PC-9 (cell line): Measurements from ENCODE around the gene SLCO4C1. TPM values are rescaled to one million over a fixed set of nuclear protein-coding genes. Genes with fewer than 3 reads are reported as not detected.

Experiments used
- BruUV-seq: library from RNA; stranded (reverse); fragments of 400-500 nt; replicated peaks from 2 replicates; lab custom pipeline; 2021; lab: Mats Ljungman, UMichigan
- CTCF ChIA-PET: fragments of 300-600 bp; sonication (Branson Sonifier 250); formaldehyde crosslinking; loops from one replicate; lab custom pipeline; 2022; ENCODE audit warnings: antibody characterized with exemption; lab: Charles Lee
- POLR2A ChIA-PET: fragments of 300-600 bp; sonication (Branson Sonifier 250); formaldehyde crosslinking; loops from one replicate; lab custom pipeline; 2022; ENCODE audit warnings: antibody characterized with exemption; ENCODE audit not compliant: unreplicated experiment; lab: Charles Lee
- DNase-seq, 2 experiments: peaks; one replicate each; pipeline versions ENCODE4 v3.0.0 to v3.0.0-alpha.2; 2015 to 2022; ENCODE audit warnings: mixed read lengths in 1 of 2
- H2AFZ ChIP-seq: fragments of 200-600 bp; sonication (generic); 2 replicates; pipeline ENCODE4 v1.8.1; 2017; ENCODE audit warnings: antibody characterized with exemption
- H3F3A ChIP-seq: fragments of 200-600 bp; sonication (generic); 2 replicates; pipeline ENCODE4 v1.8.1; 2017; ENCODE audit warnings: antibody characterized with exemption, mild to moderate bottlenecking, low read depth; ENCODE audit not compliant: insufficient read depth
- H3K27ac ChIP-seq: fragments of 200-600 bp; sonication (generic); 2 replicates; pipeline ENCODE4 v1.6.1; 2016; ENCODE audit warnings: mixed run types
- H3K27me3 ChIP-seq: fragments of 200-600 bp; sonication (generic); 2 replicates; pipeline ENCODE4 v1.6.1; 2016; ENCODE audit warnings: low read depth, mixed run types; ENCODE audit not compliant: insufficient read depth
- H3K36me3 ChIP-seq: fragments of 200-600 bp; sonication (generic); 2 replicates; pipeline ENCODE4 v1.6.1; 2016; ENCODE audit warnings: low read depth, mixed run types
- H3K4me1 ChIP-seq: fragments of 200-600 bp; sonication (generic); replicated peaks from 2 replicates; pipeline ENCODE4 v1.6.1; 2016; ENCODE audit warnings: mixed run types; ENCODE audit not compliant: insufficient read depth
- H3K4me2 ChIP-seq: fragments of 200-600 bp; sonication (generic); 2 replicates; pipeline ENCODE4 v1.6.1; 2017; ENCODE audit warnings: mixed run types
- H3K4me3 ChIP-seq: fragments of 200-600 bp; sonication (generic); 2 replicates; pipeline ENCODE4 v1.6.1; 2016; ENCODE audit warnings: mixed run types
- H3K79me2 ChIP-seq: fragments of 200-600 bp; sonication (generic); 2 replicates; pipeline ENCODE4 v1.6.1; 2017; ENCODE audit warnings: low read depth, mixed run types
- H3K9me2 ChIP-seq: fragments of 200-600 bp; sonication (generic); 2 replicates; pipeline ENCODE4 v1.8.1; 2017; ENCODE audit warnings: mild to moderate bottlenecking; ENCODE audit not compliant: insufficient read depth
- H3K9me3 ChIP-seq: fragments of 200-600 bp; sonication (generic); 2 replicates; pipeline ENCODE4 v1.8.1; 2016; ENCODE audit warnings: low read depth; ENCODE audit not compliant: insufficient read depth
- H4K20me1 ChIP-seq: fragments of 200-600 bp; sonication (generic); 2 replicates; pipeline ENCODE4 v1.8.1; 2017; ENCODE audit not compliant: insufficient read depth
- CTCF ChIP-seq: fragments of 200-600 bp; sonication (generic); conservative IDR thresholded peaks from 2 replicates; pipeline ENCODE4 v1.6.1; 2017; ENCODE audit warnings: mixed run types, antibody characterized with exemption, mild to moderate bottlenecking, moderate library complexity
- EZH2 ChIP-seq: fragments of 200-600 bp; sonication (generic); IDR thresholded peaks from 2 replicates; pipeline ENCODE4 v1.8.0; 2017; ENCODE audit warnings: antibody characterized with exemption, low read depth
- intact Hi-C: fragments of 100-400 bp; cut with micrococcal nuclease; formaldehyde crosslinking; loops from one replicate; pipeline ENCODE4 v1.10.0; 2022; ENCODE audit not compliant: unreplicated experiment
- total RNA-seq: library from RNA; stranded (reverse); gene quantifications from 2 replicates; pipeline ENCODE4 v1.2.3, GENCODE V29; 2021

Gene SLCO4C1
- total RNA-seq, 1 experiment from 2014 or later, result 2.5 TPM

DNA sequence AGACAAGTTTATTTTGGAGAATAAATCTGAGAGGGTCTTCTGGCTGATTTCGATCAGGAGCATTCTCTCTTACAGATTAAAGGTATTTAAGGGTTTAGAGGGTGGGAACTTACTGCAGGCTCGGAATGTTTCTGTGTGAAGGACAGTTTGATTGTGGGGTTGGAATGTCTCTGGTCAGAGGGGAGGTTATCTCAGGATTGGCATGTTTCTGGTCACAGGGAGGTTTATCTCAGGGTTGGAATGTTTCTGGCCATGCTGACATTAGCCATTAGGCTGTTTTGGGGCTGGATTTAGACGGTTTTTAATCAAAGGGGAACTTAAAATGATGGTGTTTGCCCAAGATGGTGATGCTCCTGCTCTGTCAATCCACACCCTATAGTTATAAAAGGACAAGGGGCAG is 95.2 kb downstream of the SLCO4C1 start:
- Histone ChIP-seq H3F3A (no peaks in the 10 kb centered on the region), H3K4me2 (no peak overlapping the region), H3K79me2 (no peaks in the 10 kb centered on the region), H3K9me2 (no peaks in the 10 kb centered on the region), H3K4me1 (no peaks in the 10 kb centered on the region), H3K27ac (no peak overlapping the region), H3K4me3 (no peak overlapping the region), H3K36me3 (no peaks in the 10 kb centered on the region), H3K27me3 (no peaks in the 10 kb centered on the region), H4K20me1 (no peaks in the 10 kb centered on the region), H2AFZ (no peak overlapping the region), H3K9me3 (no peaks in the 10 kb centered on the region)
- CTCF ChIA-PET, result no interaction called here
- DNase-seq, result no peak
- POLR2A ChIA-PET, result no interaction called here
- intact Hi-C loops, result no loop called here
- TF ChIP-seq CTCF, result no peak
- no peak for TF ChIP-seq EZH2
- no TSS peak for BruUV-seq

GRCh38 chr5:102196481-102196880 is 99.6 kb downstream of the SLCO4C1 start:
- no peaks in the 10 kb centered on the region for H3K9me2 ChIP-seq
- no peak overlapping the region for H3K4me3 ChIP-seq
- no peak overlapping the region for H3K27ac ChIP-seq
- POLR2A ChIA-PET, result no interaction called here
- H3K4me2 ChIP-seq, result no peak overlapping the region
- no peaks in the 10 kb centered on the region for H3K4me1 ChIP-seq
- CTCF ChIA-PET, result no interaction called here
- intact Hi-C loops, result no loop called here
- H3K79me2 ChIP-seq, result no peaks in the 10 kb centered on the region
- no peaks in the 10 kb centered on the region for H3K27me3 ChIP-seq
- no peaks in the 10 kb centered on the region for H3K9me3 ChIP-seq
- no peak overlapping the region for H2AFZ ChIP-seq
- no peak for DNase-seq
- no peaks in the 10 kb centered on the region for H3F3A ChIP-seq
- BruUV-seq, result no TSS peak
- no peaks in the 10 kb centered on the region for H4K20me1 ChIP-seq
- H3K36me3 ChIP-seq, result no peaks in the 10 kb centered on the region
- TF ChIP-seq EZH2, result no peak
- TF ChIP-seq CTCF, result no peak

Other genes starting within 250 kb of the SLCO4C1 start
- gene SLCO6A1, start 202.7 kb upstream of the SLCO4C1 start, total RNA-seq, result not detected in 2 replicates